Breast epithelium (tissue), 3 donors: Measurements from ENCODE around the gene IRAK1.

Source experiments
- POLR2A ChIP-seq: fragments of 450-650 bp; IDR thresholded peaks from one replicate; pipeline ENCODE4 v1.6.1; 2016; ENCODE audit warnings: antibody characterized with exemption, mild to moderate bottlenecking, moderate library complexity
- POLR2AphosphoS5 ChIP-seq, 3 donors: sonication (generic); formaldehyde crosslinking; IDR thresholded peaks; one replicate each; pipeline ENCODE4 v1.6.1; 2017; ENCODE audit warnings: antibody characterized with exemption in 3 of 3
- TF ChIP-seq, protein P1 (sequence below), 3 donors: fragments of 450-650 bp; IDR thresholded peaks; one replicate each; pipeline ENCODE4 v1.5.1; 2016 to 2017; ENCODE audit warnings: antibody characterized with exemption in 3 of 3, mild to moderate bottlenecking in 3 of 3, moderate library complexity in 3 of 3

DNA sequence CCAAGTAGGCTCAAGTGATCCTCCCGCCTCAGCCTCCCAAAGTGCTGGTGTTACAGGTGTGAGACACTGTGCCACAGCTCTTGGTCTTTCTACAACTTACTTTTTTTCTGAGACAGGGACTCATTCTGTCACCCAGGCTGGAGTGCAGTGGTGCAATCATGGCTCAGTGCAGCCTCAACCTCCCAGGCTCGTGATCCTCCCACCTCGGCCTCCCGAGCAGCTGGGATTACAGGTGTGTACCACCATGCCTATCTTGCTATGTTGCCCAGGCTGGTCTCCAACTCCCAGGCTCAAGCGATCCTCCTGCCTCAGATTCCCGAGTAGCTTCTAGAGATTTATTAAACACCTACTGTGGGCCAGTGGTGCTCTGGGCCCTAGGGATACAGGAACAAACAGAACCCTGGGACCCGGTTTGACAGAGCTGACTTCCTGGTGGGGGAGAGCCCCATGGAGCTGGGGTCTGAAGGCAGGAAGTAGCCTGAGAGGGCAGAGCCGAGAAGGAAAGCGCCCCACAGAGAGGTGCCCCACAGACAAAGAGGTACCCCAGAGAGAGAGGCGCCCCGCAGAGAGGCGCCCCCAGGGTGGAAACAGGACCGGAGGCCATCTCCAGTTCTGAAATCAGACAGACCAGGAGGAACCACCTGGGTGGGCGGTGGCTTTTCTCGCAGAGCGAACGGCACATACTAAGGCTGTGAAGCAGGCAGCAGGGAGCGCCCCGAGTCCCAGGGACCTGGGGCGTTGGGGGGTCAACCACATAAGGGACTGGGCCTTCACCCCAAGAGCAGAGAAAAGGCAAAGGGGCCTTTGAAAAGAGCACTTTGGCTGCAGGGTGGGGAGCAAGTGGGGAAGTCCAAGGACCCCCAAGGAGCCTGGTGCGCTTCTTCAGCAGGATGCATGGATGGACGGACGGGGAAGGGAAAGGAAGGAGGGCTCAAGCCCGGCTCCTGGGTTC, 5.0 kb downstream of the IRAK1 start:
- TF ChIP-seq, protein P1, sequence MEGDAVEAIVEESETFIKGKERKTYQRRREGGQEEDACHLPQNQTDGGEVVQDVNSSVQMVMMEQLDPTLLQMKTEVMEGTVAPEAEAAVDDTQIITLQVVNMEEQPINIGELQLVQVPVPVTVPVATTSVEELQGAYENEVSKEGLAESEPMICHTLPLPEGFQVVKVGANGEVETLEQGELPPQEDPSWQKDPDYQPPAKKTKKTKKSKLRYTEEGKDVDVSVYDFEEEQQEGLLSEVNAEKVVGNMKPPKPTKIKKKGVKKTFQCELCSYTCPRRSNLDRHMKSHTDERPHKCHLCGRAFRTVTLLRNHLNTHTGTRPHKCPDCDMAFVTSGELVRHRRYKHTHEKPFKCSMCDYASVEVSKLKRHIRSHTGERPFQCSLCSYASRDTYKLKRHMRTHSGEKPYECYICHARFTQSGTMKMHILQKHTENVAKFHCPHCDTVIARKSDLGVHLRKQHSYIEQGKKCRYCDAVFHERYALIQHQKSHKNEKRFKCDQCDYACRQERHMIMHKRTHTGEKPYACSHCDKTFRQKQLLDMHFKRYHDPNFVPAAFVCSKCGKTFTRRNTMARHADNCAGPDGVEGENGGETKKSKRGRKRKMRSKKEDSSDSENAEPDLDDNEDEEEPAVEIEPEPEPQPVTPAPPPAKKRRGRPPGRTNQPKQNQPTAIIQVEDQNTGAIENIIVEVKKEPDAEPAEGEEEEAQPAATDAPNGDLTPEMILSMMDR (IDR thresholded peaks at IDR 0.05) = no peak
- TF ChIP-seq POLR2A = no peak
- no peak for TF ChIP-seq POLR2AphosphoS5 (IDR thresholded peaks at IDR 0.05)
